ENCODE data around the gene CAMSAP2.

DNA sequence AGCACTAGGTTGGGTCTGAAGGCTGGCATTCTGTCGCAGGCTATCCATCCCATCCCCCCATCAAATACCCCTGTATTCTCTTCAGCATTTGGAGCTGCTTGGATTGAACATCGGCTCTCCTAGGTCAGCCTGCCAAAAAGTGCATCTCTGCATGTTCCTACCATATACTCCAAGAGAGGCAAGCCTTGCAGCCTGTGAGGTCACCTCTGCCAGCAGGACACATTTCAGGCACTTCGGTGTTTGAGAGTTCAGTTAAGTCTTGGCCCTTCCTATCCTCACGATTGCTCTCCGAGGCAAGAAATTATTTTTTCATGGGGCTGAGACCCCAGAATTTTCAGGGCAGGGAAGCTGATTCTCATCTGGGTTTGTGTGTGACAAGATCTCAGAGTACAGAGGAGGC, 136.7 kb downstream of the CAMSAP2 start:
- TF ChIP-seq, protein P1, sequence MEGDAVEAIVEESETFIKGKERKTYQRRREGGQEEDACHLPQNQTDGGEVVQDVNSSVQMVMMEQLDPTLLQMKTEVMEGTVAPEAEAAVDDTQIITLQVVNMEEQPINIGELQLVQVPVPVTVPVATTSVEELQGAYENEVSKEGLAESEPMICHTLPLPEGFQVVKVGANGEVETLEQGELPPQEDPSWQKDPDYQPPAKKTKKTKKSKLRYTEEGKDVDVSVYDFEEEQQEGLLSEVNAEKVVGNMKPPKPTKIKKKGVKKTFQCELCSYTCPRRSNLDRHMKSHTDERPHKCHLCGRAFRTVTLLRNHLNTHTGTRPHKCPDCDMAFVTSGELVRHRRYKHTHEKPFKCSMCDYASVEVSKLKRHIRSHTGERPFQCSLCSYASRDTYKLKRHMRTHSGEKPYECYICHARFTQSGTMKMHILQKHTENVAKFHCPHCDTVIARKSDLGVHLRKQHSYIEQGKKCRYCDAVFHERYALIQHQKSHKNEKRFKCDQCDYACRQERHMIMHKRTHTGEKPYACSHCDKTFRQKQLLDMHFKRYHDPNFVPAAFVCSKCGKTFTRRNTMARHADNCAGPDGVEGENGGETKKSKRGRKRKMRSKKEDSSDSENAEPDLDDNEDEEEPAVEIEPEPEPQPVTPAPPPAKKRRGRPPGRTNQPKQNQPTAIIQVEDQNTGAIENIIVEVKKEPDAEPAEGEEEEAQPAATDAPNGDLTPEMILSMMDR (IDR thresholded peaks at IDR 0.05) = no peak
- TF ChIP-seq POLR2A (IDR thresholded peaks at IDR 0.05) = no peak
- no peak for TF ChIP-seq POLR2AphosphoS5 (IDR thresholded peaks at IDR 0.05)
